GM04504 (cell line): Measurements from ENCODE around the gene DCUN1D3.
"Not testable (repeated sequence)": the region's sequence is repeated elsewhere in the genome, so short reads cannot be mapped to it uniquely, and the experiment has no call there.

Source experiments
- DNase-seq: peaks from one replicate; pipeline ENCODE4 v3.0.0-alpha.2; 2012; ENCODE audit warnings: low read depth

DCUN1D3 gene

GRCh38 chr16:20900299-20901067 lies at the start of gene DCUN1D3, which contains the start of gene LYRM1:
TSS of gene DCUN1D3 (minus strand) at chr16:20900358. CDS start at chr16:20862538, 37,820 bp downstream.
TSS of gene LYRM1 (plus strand) at chr16:20900771. CDS start at chr16:20915556, 14,785 bp downstream.
- DNase-seq = peak; percentile 98

- DNase-seq = no peak
Measured at GRCh38 chr16:20949660-20950059, 49.5 kb upstream of the DCUN1D3 start.

DNA sequence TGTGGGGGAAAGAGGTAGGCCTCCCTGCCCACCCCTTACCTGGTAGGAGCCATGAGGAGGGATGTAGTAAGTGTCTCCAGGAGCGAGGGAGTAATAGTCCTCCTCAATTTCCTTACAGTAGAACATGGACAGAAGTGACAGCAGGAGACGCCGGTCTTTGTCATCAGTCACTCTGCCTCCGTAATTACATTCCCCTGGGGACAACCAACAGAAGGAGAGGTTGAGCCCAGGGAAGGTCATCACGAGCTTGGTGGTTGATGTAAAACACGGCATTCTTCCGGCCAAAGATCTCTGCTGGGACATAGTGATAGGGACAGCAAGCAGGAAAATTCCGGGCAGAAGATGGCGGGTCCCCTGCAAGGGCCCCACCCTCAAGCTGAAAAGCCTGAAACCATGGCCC lies 48.3 kb upstream of the DCUN1D3 start:
- no peak for DNase-seq

DNA sequence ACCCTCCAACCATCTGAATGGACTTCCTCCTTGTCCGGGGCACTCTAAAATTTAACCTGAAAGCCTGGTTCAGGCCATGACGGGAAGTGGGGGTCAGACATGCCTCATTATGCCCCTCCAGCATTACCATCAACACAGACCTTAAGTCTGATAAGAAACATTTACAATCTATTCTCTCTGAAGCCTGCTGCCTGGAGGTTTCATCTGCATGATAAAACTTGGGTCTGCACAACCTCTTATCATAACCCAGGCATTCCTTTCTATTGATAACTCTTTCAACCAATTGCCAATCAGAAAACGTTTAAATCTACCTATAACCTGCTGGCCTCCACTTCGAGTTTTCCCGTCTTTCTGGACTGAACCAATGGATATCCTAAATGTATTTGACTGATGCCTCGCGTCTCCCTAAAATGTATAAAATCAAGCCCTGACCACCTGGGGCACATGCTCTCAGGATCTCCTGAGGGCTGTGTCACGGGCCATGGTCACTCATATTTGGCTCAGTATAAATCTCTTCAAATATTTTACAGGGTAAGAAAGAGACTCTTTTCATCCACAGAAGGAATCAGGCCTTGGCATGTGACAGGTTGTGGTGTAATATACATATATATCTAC lies 46.0 kb upstream of the DCUN1D3 start:
- DNase-seq = no peak

GRCh38 chr16:20945575-20945875 lies 45.4 kb upstream of the DCUN1D3 start:
- not testable (repeated sequence) for DNase-seq

DNA sequence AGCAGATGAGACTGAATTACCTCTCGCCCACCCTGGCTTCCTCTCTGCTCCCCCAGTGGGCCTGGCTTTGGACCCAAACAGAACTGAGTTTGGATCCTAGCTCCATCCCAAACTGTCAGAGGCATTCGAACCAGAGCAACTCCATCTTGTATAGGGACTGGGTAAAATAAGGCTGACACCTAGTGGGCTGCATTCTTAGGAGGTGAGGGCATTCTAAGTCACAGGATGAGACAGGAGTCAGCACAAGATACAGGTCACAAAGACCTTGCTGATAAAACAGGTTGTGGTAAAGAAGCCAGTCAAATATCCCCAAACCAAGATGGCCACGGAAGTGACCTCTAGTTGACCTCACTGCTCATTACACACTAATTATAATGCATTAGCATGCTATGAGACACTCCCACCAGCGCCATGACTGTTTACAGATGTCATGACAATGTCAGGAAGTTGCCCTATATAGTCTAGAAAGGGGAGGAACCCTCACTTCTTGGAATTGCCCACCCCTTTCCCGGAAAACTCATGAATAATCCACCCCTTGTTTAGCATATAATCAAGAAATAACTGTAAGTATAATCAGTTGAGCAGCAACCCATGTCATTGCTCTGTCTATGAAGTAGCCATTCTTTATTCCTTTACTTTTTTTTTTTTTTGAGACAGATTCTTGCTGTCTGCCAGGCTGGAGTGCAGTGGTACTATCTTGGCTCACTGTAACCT lies 44.9 kb upstream of the DCUN1D3 start:
- DNase-seq = no peak

DNA sequence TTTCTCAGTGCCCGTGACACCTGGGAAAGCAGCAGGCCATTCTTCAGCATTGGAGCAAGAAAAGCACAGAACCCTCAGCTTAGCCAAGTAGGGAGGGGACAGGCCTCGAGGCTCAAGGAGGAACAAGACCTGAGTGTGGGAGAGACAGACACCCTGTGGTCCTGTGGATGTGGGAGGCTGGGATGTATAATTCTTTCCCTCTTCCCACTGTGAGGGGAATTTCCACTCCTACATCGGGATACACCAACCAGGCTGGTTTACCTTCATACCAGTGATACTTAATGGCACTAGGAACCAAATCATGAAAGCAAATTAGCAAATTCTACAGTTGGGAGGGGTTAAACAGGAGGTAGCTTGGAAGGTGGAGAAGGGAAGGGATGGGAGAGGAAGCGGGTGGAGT lies 42.1 kb upstream of the DCUN1D3 start:
- DNase-seq = no peak

DNA sequence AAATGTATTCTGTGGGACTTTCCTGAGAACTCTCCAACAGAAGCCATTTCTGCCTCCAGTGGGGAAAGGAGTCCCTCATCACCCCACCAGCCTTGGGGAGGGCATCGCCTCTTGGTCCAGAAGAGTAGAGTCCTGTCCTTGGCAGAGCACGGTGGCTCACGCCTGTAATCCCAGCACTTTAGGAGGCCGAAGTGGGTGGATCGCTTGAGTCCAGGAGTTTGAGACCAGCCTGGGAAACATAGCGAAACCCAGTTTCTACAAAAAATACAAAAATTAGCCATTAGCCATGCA lies 41.4 kb upstream of the DCUN1D3 start:
- DNase-seq = no peak

DNA sequence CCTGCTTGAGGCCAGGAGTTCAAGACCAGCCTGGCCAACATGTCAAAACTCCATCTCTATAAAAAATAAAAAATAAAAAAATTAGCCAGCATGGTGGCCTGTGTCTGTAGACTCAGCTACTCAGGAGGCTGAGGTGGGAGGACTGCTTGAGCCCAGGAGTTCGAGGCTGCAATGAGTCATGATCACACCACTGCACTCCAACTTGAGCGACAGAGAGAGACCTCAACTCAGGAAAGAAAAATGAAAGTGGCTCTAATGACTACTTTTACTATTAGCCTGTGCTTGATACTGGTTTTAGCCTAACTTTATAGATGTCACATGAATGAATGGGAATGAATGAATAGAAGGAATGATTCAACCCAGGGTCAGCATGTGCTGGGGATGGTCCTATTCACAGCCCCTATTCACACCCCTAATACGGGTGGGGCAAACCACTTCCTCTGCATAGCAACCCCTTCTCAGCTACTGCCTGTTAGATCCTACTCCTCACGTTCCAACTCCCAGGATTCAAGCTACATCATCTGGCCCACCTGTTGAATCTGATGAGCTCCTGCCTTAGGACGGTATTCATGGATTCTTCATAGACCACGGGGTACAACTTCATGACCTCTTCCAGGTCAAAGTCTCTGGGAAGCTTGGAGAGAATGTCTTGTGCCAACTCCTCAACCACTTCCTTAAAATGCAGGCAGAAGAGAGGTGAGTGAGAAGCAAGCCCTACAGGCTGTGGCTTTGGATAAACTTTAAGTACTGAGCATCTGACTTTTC lies 40.9 kb upstream of the DCUN1D3 start:
- no peak for DNase-seq

DNA sequence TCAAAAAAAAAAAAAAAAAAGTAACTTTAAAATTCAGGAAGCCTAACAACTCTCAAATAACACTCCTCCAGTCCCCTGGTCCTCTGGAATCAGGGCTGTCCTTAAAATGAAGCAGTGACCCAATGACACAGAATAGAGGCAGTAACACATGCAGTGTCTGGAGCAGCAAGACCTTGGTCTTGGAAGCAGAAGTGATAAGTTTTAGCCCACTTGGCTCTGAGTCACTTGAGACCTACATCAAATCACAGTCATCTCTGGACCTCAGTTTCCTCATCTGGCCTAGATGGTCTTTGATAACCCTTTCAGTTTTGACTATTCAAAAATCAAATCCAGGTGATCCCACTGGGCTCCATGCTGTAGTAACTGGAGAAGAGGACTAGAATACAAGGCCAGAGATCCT lies 39.5 kb upstream of the DCUN1D3 start:
- no peak for DNase-seq

GRCh38 chr16:20938426-20938825 lies 38.3 kb upstream of the DCUN1D3 start:
- no peak for DNase-seq

DNA sequence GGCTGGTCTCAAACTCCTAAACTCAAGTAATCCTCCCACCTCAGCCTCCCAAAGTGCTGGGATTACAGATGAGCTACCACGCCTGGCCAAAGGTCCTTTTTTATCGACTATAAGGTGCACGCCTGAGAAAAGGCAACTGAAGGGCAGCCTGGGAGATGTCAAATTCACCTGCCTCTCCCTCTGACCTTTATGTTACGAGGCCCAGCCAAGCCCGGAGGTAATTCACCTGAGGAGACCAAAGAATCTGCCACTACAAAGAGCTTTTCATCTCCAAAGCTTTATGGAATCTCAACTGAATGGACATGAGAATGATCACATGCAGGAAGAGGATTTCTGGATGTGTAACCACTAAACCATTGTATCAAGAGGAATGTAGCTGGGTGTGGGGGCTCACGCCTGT lies 37.6 kb upstream of the DCUN1D3 start:
- DNase-seq = no peak

DNA sequence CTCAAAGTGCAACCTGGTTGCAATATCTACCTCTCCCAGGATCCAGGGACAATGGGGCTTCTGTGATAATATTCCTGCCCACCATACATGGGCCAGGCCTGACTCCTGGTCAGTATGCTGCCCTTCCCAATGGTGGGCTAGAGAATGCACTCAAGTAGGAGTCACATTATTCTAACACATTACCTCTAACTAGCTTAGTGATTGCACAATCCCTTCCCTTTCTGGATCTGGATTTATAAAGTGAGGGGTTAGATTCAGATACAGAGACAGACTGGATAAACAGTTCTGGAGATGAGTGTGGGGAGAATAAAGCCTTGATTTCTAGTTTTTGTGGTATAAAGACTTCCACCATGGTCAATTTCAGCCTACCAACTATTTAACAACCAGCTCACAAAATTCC lies 33.4 kb upstream of the DCUN1D3 start:
- no peak for DNase-seq

DNA sequence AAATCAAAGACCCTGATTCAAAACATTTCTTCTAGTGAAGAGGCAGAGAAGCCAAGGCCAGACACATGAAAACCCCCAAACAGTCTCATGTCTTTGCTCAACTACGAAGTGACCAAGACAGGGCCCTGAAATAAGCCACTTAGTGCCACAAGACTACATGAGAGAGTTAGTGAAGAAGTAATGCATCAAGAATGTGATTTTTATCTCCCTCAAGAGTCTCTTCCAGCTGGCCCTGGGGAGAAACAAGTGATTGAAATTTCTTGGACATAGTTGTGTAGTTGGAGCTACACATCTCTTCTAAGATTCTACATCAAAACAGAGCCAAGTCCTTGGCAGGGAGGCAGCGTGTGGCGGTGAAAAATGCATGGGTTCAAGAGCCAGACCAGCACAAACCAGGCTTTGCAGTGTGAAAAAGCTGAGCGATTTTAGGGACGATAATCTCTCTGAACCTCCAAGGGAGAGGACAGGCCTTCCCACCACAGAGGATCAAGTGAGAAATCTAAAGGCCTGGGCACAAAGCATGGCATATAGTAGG lies 31.0 kb upstream of the DCUN1D3 start:
- no peak for DNase-seq

GRCh38 chr16:20930365-20930690 lies 30.2 kb upstream of the DCUN1D3 start:
- no peak for DNase-seq

GRCh38 chr16:20929676-20930364 lies 29.7 kb upstream of the DCUN1D3 start:
- DNase-seq = not testable (repeated sequence)

- peak; percentile 73 for DNase-seq
Measured at GRCh38 chr16:20928774-20929411, 28.7 kb upstream of the DCUN1D3 start.

DNA sequence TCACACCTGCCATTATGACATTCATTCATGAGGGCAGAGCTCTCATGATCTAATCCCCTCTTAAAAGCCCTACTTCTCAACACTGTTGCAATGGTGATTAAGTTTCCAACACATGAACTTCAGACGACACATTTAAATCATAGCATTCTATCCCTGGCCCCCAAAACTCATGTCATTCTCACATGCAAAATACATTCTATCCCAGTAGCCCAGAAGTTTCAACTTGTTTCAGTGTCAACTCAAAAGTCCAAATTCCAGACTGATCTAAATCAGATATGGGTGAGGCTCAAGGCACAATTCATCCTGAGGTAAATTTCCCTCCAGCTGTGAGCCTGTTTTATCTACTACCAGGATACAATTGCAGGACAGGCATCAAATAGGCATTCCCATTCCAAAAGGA lies 25.6 kb upstream of the DCUN1D3 start:
- no peak for DNase-seq

GRCh38 chr16:20923876-20924275 lies 23.7 kb upstream of the DCUN1D3 start:
- DNase-seq = no peak

DNA sequence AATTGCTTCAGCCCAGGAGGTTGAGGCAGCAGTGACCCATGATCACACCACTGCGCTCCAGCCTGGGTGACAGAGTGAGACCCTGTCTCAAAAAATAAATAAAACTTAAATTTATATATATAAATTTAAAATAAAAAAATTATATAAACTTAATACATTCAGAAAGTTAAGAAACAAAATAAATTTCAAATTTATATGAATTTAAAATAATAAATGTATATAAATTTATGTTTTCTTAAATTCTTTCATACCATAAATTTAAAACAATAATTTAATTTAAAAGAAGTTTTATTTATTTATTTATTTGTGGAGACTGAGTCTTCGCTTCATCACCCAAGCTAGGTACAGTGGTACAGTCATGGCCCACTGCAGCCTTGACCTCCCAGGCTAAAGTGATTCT lies 20.6 kb upstream of the DCUN1D3 start:
- DNase-seq = no peak

- DNase-seq = no peak
Measured at GRCh38 chr16:20920091-20920490, 19.9 kb upstream of the DCUN1D3 start.
